Germinal center (tissue), 1 donor: ENCODE data around the gene C2CD3.

Experiments
- DNase-seq: peaks from one replicate; pipeline ENCODE4 v3.0.0; 2012; ENCODE audit warnings: mixed read lengths, low spot score

C2CD3 gene

GRCh38 chr11:73977856-73978519, 192.8 kb downstream of the C2CD3 start:
- no peak for DNase-seq

- DNase-seq = no peak
Measured at GRCh38 chr11:73976451-73977151, 194.2 kb downstream of the C2CD3 start.

- no peak for DNase-seq
Measured at GRCh38 chr11:73975479-73975757, 195.4 kb downstream of the C2CD3 start.

DNA sequence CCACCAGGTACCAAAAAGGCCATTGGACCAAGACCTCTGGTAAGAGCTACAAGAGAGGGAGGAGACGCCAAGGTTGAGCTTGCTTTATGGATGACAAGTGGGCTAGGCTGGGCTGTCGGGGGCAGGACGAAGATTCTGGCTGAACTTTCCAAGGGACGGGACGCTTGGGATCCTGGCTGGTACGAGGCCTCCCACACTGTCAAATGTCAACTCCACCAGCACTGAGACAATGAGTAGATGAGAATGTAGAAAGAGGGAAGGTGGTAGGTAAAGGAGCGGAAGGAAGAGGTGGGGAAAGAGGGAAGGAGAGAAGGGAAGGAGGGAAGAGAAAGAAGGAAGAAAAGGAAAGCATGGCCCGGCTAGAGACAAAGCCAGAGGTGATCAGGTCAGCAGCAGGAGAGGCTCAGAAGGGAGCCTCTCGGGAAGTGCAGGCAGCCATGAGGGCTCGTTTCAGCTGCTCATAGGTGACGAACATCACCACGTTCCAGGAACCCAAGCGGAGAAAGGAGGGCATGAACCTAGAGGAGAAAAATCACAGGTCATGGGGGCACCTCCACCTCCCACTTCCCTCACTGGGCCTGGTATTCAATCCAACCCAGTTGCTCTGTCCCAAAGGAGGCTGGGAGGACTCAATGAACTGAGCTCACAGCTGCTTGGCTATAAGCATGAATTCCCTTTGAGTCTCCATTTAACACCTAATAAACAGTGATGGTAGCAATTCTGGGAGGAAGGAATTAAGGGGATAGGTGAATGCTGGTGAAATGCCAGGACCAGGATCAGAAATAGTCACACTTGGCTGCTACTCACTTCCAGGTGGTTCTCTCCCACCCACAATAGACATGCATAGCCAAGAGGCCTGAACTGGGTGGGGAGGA, 196.0 kb downstream of the C2CD3 start:
- no peak for DNase-seq

DNA sequence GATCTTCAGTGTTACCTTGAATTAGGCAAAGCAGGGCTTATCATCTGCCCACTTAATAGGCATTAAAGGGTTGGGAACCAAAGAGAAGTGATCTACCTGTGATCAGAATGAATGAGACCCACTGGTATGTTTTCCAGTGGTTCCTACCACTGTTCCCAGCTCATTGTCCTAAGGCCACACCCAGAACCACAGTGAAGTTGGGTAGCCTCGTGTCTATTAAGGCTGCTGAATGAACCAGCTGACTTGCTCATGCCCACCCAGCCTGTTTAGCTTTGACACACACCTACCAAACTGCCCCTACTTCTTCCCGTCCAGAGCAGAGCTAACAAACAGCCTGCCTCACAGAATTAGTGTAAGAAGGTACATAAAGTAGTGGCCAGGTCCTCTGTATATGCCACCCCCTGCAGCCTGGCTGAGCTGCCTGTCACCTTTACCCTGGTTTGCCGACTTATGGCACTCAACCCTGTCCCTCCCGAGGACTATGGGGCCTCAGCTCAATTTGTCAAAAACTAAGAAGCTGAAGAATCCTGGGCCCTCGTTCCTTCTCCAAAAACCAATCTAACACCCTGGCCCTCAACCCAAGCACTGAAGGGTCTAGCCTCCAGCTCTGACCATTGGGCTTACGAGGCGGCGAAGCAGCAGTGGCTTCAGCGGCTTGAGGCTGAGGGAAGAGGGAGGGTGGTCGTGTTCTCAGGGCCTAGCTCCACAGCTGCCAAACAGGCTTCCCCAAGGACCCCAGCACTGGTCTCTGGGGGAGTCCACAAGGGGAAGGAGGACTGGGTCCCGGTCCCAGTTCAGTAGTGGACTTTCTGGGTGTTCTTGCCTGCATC, 198.0 kb downstream of the C2CD3 start:
- no peak for DNase-seq

DNA sequence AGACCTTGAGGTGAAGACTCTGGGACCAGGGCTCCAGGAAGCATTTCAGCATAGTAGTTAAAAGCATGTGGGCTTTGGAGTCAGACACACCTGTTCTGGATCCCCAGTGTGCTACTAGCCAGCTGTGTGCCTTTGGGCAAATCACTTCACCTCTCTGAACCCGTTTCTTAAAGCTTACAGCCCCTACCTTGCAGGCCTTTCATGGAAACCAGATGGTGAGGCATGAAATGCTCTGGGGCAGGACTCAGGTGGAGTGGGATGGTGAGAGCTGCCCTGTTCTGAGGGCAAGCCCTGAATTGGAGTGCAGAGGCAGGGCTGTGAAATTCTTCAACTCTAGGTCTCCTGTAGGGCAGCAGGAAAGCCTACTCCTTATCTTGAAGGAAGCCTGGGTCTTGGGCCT, 198.6 kb downstream of the C2CD3 start:
- no peak for DNase-seq

GRCh38 chr11:73971175-73971719, 199.6 kb downstream of the C2CD3 start:
- DNase-seq = no peak

GRCh38 chr11:73969991-73970800, 200.6 kb downstream of the C2CD3 start:
- no peak for DNase-seq

DNA sequence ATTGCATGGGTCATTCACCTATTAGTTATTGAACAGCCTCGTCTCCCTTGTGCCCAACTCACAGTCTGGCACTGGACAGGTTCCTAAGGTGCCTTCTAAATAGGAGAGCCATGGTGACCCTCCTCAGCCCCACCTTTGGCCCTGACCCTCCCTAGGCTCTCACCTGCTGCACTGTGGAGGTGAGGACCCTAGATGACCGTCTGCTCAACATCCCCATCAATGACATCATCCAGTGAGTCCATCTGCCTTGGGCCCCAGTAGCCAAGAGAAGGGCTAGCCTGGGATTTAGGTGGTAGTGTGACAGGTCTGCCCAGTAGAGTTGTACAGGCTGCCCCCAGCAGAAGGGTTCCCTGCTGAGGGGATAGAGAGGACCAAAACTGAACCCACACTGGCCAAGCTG, 201.7 kb downstream of the C2CD3 start:
- no peak for DNase-seq

GRCh38 chr11:73968356-73968966, 202.3 kb downstream of the C2CD3 start:
- DNase-seq = no peak

DNA sequence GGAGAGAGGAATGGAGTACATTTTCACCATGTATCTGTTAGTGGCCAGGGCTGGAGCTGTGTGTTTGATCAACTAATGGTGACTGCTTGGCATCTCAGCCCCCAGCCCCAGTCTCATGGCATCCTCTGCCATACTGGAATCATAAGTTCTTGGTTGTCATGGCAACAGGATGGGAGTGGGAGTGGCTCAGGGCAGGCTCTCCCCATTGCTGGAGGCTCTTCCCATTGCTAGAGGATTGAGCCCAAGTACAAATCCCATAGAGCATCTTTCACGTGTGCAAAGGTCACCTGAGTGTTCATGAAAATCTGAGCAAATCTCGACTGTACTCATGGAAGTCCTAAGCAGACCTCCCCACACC, 205.1 kb downstream of the C2CD3 start:
- no peak for DNase-seq

DNA sequence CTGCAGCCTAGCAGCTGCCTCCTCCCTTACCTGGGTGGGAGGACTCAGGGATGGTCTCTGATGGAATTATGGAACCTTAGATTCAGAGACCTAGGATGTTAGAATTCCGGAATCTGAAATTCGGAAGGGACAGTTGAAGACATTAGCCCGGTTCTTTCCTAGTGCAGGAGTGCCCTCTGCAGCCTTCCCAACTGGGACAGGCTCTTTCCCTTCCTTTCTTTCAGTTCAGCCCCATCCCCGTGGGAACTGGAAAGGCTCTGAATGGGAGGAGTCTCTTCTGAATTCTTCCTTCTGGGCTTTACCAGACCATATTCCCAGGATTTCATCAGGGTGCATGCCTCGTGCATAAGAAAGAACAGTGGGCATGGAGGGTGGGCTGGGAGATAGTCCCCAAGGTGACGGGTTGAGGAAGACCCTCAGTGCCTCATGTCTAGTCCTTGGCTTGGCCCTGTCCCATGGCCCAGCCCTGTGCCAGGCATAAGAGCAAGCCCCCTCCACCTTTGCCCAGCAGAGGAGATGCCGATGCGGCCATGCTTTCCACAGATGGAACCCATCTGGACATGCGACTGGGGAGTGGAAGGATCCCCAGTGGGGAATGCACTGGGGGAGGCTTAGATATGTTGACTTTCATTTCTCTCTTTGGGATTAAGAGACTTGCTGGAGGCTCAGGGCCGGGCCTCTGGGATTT, 205.6 kb downstream of the C2CD3 start:
- no peak for DNase-seq

DNA sequence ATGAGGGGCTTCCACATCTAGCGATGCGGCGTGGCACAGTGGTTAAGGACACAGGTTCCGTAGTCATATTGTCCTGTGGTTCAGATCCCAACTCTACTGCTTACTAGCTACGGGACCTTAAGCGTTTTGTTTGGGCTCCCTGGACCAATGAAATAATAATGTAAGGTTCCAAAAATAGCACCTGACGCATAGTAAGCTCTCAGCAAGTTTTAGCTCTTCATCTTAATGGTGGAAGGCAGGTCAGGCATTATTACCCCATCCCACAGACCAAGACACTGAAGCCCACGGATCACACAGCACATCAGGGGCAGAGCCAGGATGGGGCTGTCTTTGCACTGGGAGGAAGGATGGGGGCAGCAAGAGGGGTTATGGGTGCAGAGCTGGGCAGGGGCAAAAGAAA, 206.9 kb downstream of the C2CD3 start:
- DNase-seq = no peak
